BJ (cell line): ENCODE data around the gene STXBP4. TPM values are rescaled to one million over a fixed set of nuclear protein-coding genes. Genes with fewer than 3 reads are reported as not detected.
A peak's percentile ranks its signal among the peaks of the same experiment; 100 is the strongest.

ENCODE experiments used
- CTCF ChIA-PET: fragments of 350-600 bp; formaldehyde crosslinking; extraction: SDS; loops from one replicate; lab custom pipeline; 2021; ENCODE audit warnings: antibody characterized with exemption, inconsistent platforms; lab: Yijun Ruan, JAX
- POLR2A ChIA-PET: fragments of 300-600 bp; sonication (Branson Sonifier 250); formaldehyde crosslinking; extraction: SDS; loops from one replicate; lab custom pipeline; 2021; ENCODE audit warnings: antibody characterized with exemption; lab: Charles Lee
- DNase-seq: peaks from one replicate; pipeline ENCODE4 v3.0.0-alpha.2; 2011; ENCODE audit warnings: low read depth
- H3K27me3 ChIP-seq: 2 replicates; pipeline ENCODE4 v1.6.0; 2011; ENCODE audit warnings: low read length; ENCODE audit not compliant: control insufficient read depth, insufficient read depth
- H3K36me3 ChIP-seq: 2 replicates; pipeline ENCODE4 v1.5.1; 2011; ENCODE audit warnings: low read length; ENCODE audit not compliant: control insufficient read depth, insufficient read depth
- H3K4me3 ChIP-seq: 2 replicates; pipeline ENCODE4 v1.5.1; 2011; ENCODE audit warnings: low read depth, mild to moderate bottlenecking, control low read depth, low read length
- CTCF ChIP-seq: IDR thresholded peaks from 2 replicates; pipeline ENCODE4 v1.5.1; 2011; ENCODE audit warnings: low read depth, mild to moderate bottlenecking, control low read depth, inconsistent platforms, low read length, moderate library complexity; ENCODE audit not compliant: insufficient read depth
- polyA plus RNA-seq: library from polyadenylated mRNA; depleted of rRNA; stranded (reverse); fragments of >200 nt; gene quantifications from 2 replicates; pipeline ENCODE4 v1.2.3, GENCODE V29; 2011

The STXBP4 gene
- polyA plus RNA-seq, 1 experiment, result 1.8 TPM

GRCh38 chr17:54948380-54948779 is 20.2 kb upstream of the STXBP4 start:
- POLR2A ChIA-PET, result no interaction called here
- peak; percentile 85 for DNase-seq
- CTCF ChIA-PET, result no interaction called here
- no peaks in the 10 kb centered on the region for H3K27me3 ChIP-seq
- TF ChIP-seq CTCF, result no peak
- H3K4me3 ChIP-seq, result no peak overlapping the region
- H3K36me3 ChIP-seq, result peaks cover 3% of the 10 kb centered on the region; the same call in 1 of the 2 replicates

- TF ChIP-seq CTCF, result no peak
- Histone ChIP-seq H3K36me3 (peaks cover 4% of the 10 kb centered on the region; the same call in 1 of the 2 replicates), H3K4me3 (no peak overlapping the region), H3K27me3 (no peaks in the 10 kb centered on the region)
- POLR2A ChIA-PET, result no interaction called here
- CTCF ChIA-PET, result no interaction called here
- no peak for DNase-seq
These were observed 18.4 kb upstream of the STXBP4 start for GRCh38 chr17:54950116-54950515.

GRCh38 chr17:54951286-54951685 is 17.3 kb upstream of the STXBP4 start:
- CTCF ChIA-PET, result no interaction called here
- POLR2A ChIA-PET, result no interaction called here
- no peak for TF ChIP-seq CTCF

GRCh38 chr17:54956791-54957190 is 11.8 kb upstream of the STXBP4 start:
- ChIA-PET CTCF (no interaction called here), POLR2A (no interaction called here)
- H3K36me3 ChIP-seq, result peaks cover 4% of the 10 kb centered on the region
- no peaks in the 10 kb centered on the region for H3K27me3 ChIP-seq
- TF ChIP-seq CTCF, result no peak
- no peak for DNase-seq
- no peak overlapping the region for H3K4me3 ChIP-seq

More at GRCh38 chr17:54951286-54951685, 17.3 kb upstream of the STXBP4 start:
- no peak for DNase-seq
- Histone ChIP-seq H3K4me3 (no peak overlapping the region), H3K27me3 (no peaks in the 10 kb centered on the region), H3K36me3 (peaks cover 4% of the 10 kb centered on the region; the same call in 1 of the 2 replicates)

- peak overlapping the region; percentile 92 for H3K4me3 ChIP-seq
- DNase-seq, result no peak
- ChIA-PET CTCF (interaction anchor here (0.6 kb wide), 1 partner anchor 212 kb away, joined by 4 read pairs; no protein-coding TSS in a partner anchor), POLR2A (interaction anchor here (0.6 kb wide), 1 partner anchor 8 kb away, joined by 9 read pairs; no protein-coding TSS in a partner anchor)
- peak; percentile 64 for TF ChIP-seq CTCF
- no peaks in the 10 kb centered on the region for H3K27me3 ChIP-seq
- H3K36me3 ChIP-seq, result no peaks in the 10 kb centered on the region
These were observed 824 bp upstream of the STXBP4 start for GRCh38 chr17:54967621-54968261.
